ENCODE results near the gene HIPK2. TPM values are rescaled to one million over a fixed set of nuclear protein-coding genes. Genes with fewer than 3 reads are reported as not detected.
A peak's percentile ranks its signal among the peaks of the same experiment; 100 is the strongest.

Gene HIPK2
- polyA plus RNA-seq, 1 donor (not counting 4 experiments of a cell fraction or from before 2014, with no cell fraction given): 5.8 TPM

DNA sequence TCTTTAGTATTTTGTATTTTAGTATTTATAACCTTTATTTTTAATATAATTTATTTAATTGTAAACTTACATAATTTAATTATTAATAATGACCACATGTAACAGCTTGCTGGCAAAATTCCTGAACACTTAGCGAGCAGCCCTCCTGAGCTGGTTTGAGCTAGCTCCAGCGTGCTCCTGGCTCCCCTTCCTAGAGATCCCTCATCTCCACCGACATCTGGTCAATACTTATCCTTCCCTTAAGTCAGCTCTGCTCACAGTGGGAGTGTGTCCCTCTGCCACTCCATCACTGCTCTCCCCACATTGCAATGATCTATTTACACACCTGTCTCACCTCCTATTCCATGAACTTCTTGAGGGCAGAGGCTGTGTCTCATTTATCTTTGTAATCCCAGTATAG, 30.6 kb upstream of the HIPK2 start:
- Histone ChIP-seq H3K36me3 (ENCODE audit: control insufficient read depth in 2 of 2, extremely low read depth in 1 of 2, insufficient read depth in 2 of 2, low read length in 2 of 2) (no peaks in the 10 kb centered on the region), H3K9me3 (ENCODE audit: control insufficient read depth, low read depth, low read length) (peaks cover 2% of the 10 kb centered on the region), H3K27ac (ENCODE audit: control insufficient read depth, insufficient read depth, low read length) (peak overlapping the region; percentile 17), H3K4me2 (ENCODE audit: control insufficient read depth, extremely low read depth, insufficient read depth, low read depth, low read length) (peak overlapping the region; percentile 31), H3K4me1 (ENCODE audit: control insufficient read depth, extremely low read depth, insufficient read depth, low read length) (peaks cover 3% of the 10 kb centered on the region), H3K4me3 (ENCODE audit: control insufficient read depth in 2 of 3, extremely low read depth in 1 of 3, insufficient read depth in 2 of 3, low read depth in 1 of 3, low read length in 3 of 3) (no peak overlapping the region), H3K9ac (ENCODE audit: control insufficient read depth, extremely low read depth, insufficient read depth, low read length) (peak overlapping the region; percentile 18), H2AFZ (ENCODE audit: control insufficient read depth, low read length) (no peak overlapping the region), H3K79me2 (ENCODE audit: control insufficient read depth, insufficient read depth, low read length) (no peaks in the 10 kb centered on the region), H3K27me3 (ENCODE audit: control insufficient read depth, extremely low read depth, insufficient read depth, low read length) (no peaks in the 10 kb centered on the region), H3K9me1 (ENCODE audit: control insufficient read depth, extremely low read depth, insufficient read depth, low read length) (no peaks in the 10 kb centered on the region), H4K20me1 (ENCODE audit: control insufficient read depth, extremely low read depth, insufficient read depth, low read length) (no peaks in the 10 kb centered on the region)
- TF ChIP-seq CTCF (optimal IDR thresholded peaks at IDR 0.05 in 1 of 3, IDR thresholded peaks at IDR 0.05 in 1 of 3, conservative IDR thresholded peaks at IDR 0.05 in 1 of 3; ENCODE audit: extremely low read depth in 1 of 3, insufficient read depth in 2 of 3, low read length in 3 of 3): no peak
- dilution Hi-C loops (cut with MboI; ENCODE audit: extremely low pct_ligation_motif_present, low sequenced_read_pairs): no loop called here
- no peak for DNase-seq (ENCODE audit: low read depth, low spot score)
- FAIRE-seq: no peak

GRCh38 chr7:139807009-139807408, 29.2 kb upstream of the HIPK2 start:
- TF ChIP-seq CTCF (optimal IDR thresholded peaks at IDR 0.05 in 1 of 3, IDR thresholded peaks at IDR 0.05 in 1 of 3, conservative IDR thresholded peaks at IDR 0.05 in 1 of 3; ENCODE audit: extremely low read depth in 1 of 3, insufficient read depth in 2 of 3, low read length in 3 of 3) (no peak), EZH2 (IDR thresholded peaks at IDR 0.05; ENCODE audit: low read length) (no peak)
- dilution Hi-C loops (cut with MboI; ENCODE audit: extremely low pct_ligation_motif_present, low sequenced_read_pairs): no loop called here
- H3K9me3 ChIP-seq (ENCODE audit: control insufficient read depth, low read depth, low read length): peaks cover 2% of the 10 kb centered on the region
- FAIRE-seq: no peak
- no peaks in the 10 kb centered on the region for H3K27me3 ChIP-seq (ENCODE audit: control insufficient read depth, extremely low read depth, insufficient read depth, low read length)
- no peaks in the 10 kb centered on the region for H4K20me1 ChIP-seq (ENCODE audit: control insufficient read depth, extremely low read depth, insufficient read depth, low read length)
- no peak overlapping the region for H3K4me2 ChIP-seq (ENCODE audit: control insufficient read depth, extremely low read depth, insufficient read depth, low read depth, low read length)
- H3K36me3 ChIP-seq (ENCODE audit: control insufficient read depth in 2 of 2, extremely low read depth in 1 of 2, insufficient read depth in 2 of 2, low read length in 2 of 2): no peaks in the 10 kb centered on the region
- DNase-seq (ENCODE audit: low read depth, low spot score): no peak
- no peaks in the 10 kb centered on the region for H3K79me2 ChIP-seq (ENCODE audit: control insufficient read depth, insufficient read depth, low read length)
- no peak overlapping the region for H3K27ac ChIP-seq (ENCODE audit: control insufficient read depth, insufficient read depth, low read length)
- H3K4me1 ChIP-seq (ENCODE audit: control insufficient read depth, extremely low read depth, insufficient read depth, low read length): peaks cover 3% of the 10 kb centered on the region
- no peak overlapping the region for H3K4me3 ChIP-seq (ENCODE audit: control insufficient read depth in 2 of 3, extremely low read depth in 1 of 3, insufficient read depth in 2 of 3, low read depth in 1 of 3, low read length in 3 of 3)
- H2AFZ ChIP-seq (ENCODE audit: control insufficient read depth, low read length): no peak overlapping the region
- H3K9ac ChIP-seq (ENCODE audit: control insufficient read depth, extremely low read depth, insufficient read depth, low read length): no peak overlapping the region
- no peaks in the 10 kb centered on the region for H3K9me1 ChIP-seq (ENCODE audit: control insufficient read depth, extremely low read depth, insufficient read depth, low read length)
